Breast epithelium (tissue), 4 donors: Measurements from ENCODE around the gene UNC5CL. TPM values are rescaled to one million over a fixed set of nuclear protein-coding genes. Genes with fewer than 3 reads are reported as not detected.
"Not testable (repeated sequence)": the region's sequence is repeated elsewhere in the genome, so short reads cannot be mapped to it uniquely, and the experiment has no call there.

Experiments
- DNase-seq, 2 donors: peaks; one replicate each; pipeline ENCODE4 v3.0.0-alpha.2; 2019; ENCODE audit warnings: low spot score in 2 of 2
- H3K27ac ChIP-seq, 2 donors: fragments of 200-600 bp; sonication (generic) in 1 of 2; one replicate each; pipeline ENCODE4 v1.5.1; 2016 to 2019; ENCODE audit warnings: mild to moderate bottlenecking in 1 of 2
- H3K27me3 ChIP-seq, 2 donors: fragments of 200-600 bp; sonication (generic) in 1 of 2; one replicate each; pipeline versions ENCODE4 v1.5.1 to v1.6.0; 2017 to 2019; ENCODE audit warnings: control low read depth in 1 of 2, mild to moderate bottlenecking in 1 of 2
- H3K36me3 ChIP-seq: fragments of 200-600 bp; one replicate; pipeline ENCODE4 v1.5.1; 2019
- H3K4me1 ChIP-seq, 2 donors: fragments of 200-600 bp; sonication (generic); one replicate each; pipeline ENCODE4 v1.5.1; 2016 to 2019; ENCODE audit warnings: control low read depth in 1 of 2
- H3K4me3 ChIP-seq, 3 donors: fragments of 200-600 bp; sonication (generic); 1 replicate in 2 of 3; 2 replicates in 1 of 3; pipeline ENCODE4 v1.5.1; 2016 to 2019; ENCODE audit warnings: mild to moderate bottlenecking in 3 of 3, moderate library complexity in 2 of 3
- H3K9me3 ChIP-seq, 2 donors: fragments of 200-600 bp; sonication (generic) in 1 of 2; one replicate each; pipeline ENCODE4 v1.5.1; 2016 to 2019; ENCODE audit warnings: control low read depth in 1 of 2
- POLR2A ChIP-seq: fragments of 450-650 bp; IDR thresholded peaks from one replicate; pipeline ENCODE4 v1.6.1; 2016; ENCODE audit warnings: antibody characterized with exemption, mild to moderate bottlenecking, moderate library complexity
- POLR2AphosphoS5 ChIP-seq, 3 donors: sonication (generic); formaldehyde crosslinking; IDR thresholded peaks; one replicate each; pipeline ENCODE4 v1.6.1; 2017; ENCODE audit warnings: antibody characterized with exemption in 3 of 3
- intact Hi-C: fragments of 100-400 bp; cut with DNase I; formaldehyde crosslinking; loops from one replicate; pipeline ENCODE4 v1.15.1; 2023; ENCODE audit warnings: low total_unique reads
- total RNA-seq, 3 donors: library from RNA; depleted of rRNA; stranded (reverse); fragments of >200 nt; gene quantifications; one replicate each; pipeline ENCODE4 v1.1.0, GENCODE V29; 2016
- TF ChIP-seq, protein P1 (sequence below), 3 donors: fragments of 450-650 bp; IDR thresholded peaks; one replicate each; pipeline ENCODE4 v1.5.1; 2016 to 2017; ENCODE audit warnings: antibody characterized with exemption in 3 of 3, mild to moderate bottlenecking in 3 of 3, moderate library complexity in 3 of 3

The UNC5CL gene
- total RNA-seq, 3 donors from 2014 or later, result 1.1 to 2.0 (median 1.8) TPM

DNA sequence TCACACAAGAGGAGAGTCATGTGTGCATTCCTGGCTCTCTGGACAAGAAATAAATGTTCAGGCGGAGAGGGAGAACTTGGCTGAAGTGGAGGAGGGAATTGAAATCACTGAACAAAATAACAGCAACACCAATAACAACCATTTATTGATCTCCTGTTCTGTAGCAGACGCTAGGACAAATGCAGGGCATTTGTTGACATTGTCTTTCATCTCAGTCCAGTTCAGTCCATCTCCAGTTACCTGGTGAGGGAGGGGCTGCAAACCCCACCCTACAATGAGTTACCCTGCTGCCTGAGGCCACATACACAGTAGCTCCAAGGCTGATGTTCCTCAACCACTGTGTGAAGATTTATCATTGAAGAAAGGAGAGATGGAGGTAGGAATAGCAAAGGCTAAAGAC is 27.3 kb downstream of the UNC5CL start:
- no peak for TF ChIP-seq POLR2AphosphoS5 (IDR thresholded peaks at IDR 0.05)
- TF ChIP-seq, protein P1, sequence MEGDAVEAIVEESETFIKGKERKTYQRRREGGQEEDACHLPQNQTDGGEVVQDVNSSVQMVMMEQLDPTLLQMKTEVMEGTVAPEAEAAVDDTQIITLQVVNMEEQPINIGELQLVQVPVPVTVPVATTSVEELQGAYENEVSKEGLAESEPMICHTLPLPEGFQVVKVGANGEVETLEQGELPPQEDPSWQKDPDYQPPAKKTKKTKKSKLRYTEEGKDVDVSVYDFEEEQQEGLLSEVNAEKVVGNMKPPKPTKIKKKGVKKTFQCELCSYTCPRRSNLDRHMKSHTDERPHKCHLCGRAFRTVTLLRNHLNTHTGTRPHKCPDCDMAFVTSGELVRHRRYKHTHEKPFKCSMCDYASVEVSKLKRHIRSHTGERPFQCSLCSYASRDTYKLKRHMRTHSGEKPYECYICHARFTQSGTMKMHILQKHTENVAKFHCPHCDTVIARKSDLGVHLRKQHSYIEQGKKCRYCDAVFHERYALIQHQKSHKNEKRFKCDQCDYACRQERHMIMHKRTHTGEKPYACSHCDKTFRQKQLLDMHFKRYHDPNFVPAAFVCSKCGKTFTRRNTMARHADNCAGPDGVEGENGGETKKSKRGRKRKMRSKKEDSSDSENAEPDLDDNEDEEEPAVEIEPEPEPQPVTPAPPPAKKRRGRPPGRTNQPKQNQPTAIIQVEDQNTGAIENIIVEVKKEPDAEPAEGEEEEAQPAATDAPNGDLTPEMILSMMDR (IDR thresholded peaks at IDR 0.05), result no peak
- no peak for TF ChIP-seq POLR2A
- H3K27ac ChIP-seq, result no peak overlapping the region
- H3K4me1 ChIP-seq, result no peaks in the 10 kb centered on the region
- H3K9me3 ChIP-seq, result no peaks in the 10 kb centered on the region
- intact Hi-C loops, result no loop called here
- no peaks in the 10 kb centered on the region for H3K36me3 ChIP-seq
- H3K27me3 ChIP-seq, result no peaks in the 10 kb centered on the region
- DNase-seq, result no peak
- H3K4me3 ChIP-seq, result no peak overlapping the region

DNA sequence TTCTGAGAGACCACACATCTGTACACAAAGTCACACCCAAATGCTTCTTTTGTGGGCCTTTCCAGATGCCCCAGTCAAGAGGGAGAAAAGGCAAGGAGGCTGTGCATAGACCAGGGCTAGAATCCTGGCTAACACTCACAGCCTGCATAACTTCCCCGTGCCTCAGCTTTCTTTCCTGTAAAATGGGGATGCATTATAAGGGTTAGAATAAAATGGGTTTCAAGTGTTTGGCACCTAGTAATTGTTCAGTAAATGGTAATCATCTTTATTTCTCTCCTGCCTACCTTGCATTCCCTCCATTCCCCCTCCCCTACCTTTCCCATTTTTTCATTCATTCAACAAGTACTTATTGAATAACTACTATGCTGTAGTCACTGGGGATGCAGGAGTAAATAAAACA is 29.4 kb downstream of the UNC5CL start:
- TF ChIP-seq POLR2A, result no peak
- TF ChIP-seq, protein P1 (IDR thresholded peaks at IDR 0.05), result no peak
- TF ChIP-seq POLR2AphosphoS5 (IDR thresholded peaks at IDR 0.05), result no peak
- no peak overlapping the region for H3K27ac ChIP-seq
- intact Hi-C loops, result no loop called here
- no peak overlapping the region for H3K4me3 ChIP-seq
- H3K4me1 ChIP-seq, result no peaks in the 10 kb centered on the region
- no peaks in the 10 kb centered on the region for H3K36me3 ChIP-seq
- no peak for DNase-seq
- H3K9me3 ChIP-seq, result no peaks in the 10 kb centered on the region
- no peaks in the 10 kb centered on the region for H3K27me3 ChIP-seq

DNA sequence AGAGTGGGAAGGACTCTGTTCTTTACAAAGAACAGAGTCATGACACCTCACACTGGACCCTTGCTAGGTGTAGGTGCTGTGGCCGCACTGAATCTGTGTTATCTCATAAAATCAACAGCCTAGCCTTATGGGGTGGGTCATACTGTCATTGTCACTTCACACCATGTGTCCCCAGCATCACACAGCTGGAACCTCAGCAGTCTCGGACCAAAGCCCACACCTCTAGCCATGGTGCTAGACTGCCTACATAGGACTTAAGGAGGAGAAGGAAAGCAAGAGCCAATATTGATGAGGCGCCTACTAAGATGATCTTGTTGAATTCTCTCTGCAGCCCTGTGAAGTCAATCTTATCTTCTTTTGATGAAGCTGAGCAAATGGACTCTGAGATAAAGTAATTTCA is 31.0 kb downstream of the UNC5CL start:
- Histone ChIP-seq H3K9me3 (no peaks in the 10 kb centered on the region), H3K4me3 (no peak overlapping the region), H3K27me3 (no peaks in the 10 kb centered on the region), H3K27ac (no peak overlapping the region), H3K4me1 (no peaks in the 10 kb centered on the region), H3K36me3 (no peaks in the 10 kb centered on the region)
- intact Hi-C loops, result no loop called here
- TF ChIP-seq POLR2A (no peak), POLR2AphosphoS5 (IDR thresholded peaks at IDR 0.05) (no peak)
- TF ChIP-seq, protein P1 (IDR thresholded peaks at IDR 0.05), result no peak
- DNase-seq, result no peak

DNA sequence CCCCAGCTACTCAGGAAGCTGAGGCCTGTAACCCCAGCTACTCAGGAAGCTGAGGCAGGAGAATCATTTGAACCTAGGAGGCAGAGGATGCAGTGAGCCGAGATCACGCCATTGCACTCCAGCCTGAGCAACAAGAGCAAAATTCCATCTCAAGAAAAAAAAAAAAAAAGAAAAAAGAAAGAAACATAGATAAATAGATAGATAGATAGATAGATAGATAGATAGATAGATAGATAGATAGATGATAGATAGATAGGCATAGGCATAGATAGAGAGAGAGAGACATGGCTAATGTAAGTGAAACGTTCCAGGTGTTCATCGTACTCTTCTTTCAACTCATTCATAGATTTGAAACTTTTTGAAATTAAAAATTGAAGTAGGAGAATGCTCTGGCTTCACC is 32.0 kb downstream of the UNC5CL start:
- H3K36me3 ChIP-seq, H3K4me3 ChIP-seq, H3K9me3 ChIP-seq, H3K4me1 ChIP-seq, H3K27ac ChIP-seq, H3K27me3 ChIP-seq, intact Hi-C loops, DNase-seq: not testable (repeated sequence)

DNA sequence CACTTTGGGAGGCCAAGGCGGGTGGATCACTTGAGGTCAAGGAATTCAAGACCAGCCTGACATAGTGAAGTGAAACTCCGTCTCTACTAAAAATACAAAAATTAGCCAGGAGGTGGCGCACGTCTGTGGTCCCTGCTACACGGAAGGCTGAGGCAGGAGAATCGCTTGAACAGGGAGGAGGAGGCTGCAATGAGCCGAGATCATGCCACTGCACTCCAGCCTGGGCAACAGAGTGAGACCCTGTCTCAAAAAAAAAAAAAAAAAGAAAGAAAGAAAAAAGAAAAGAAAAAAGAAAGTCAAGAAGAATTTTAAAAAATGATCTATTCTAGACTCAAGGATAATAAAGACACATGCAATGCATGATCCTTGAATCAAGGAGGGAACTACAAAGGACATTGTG is 32.8 kb downstream of the UNC5CL start:
- H3K4me1 ChIP-seq, H3K27me3 ChIP-seq, H3K4me3 ChIP-seq, H3K27ac ChIP-seq, intact Hi-C loops, H3K9me3 ChIP-seq, H3K36me3 ChIP-seq: not testable (repeated sequence)
- TF ChIP-seq, protein P1 (IDR thresholded peaks at IDR 0.05), result peak; percentile 28 to 63 (median 53)
- DNase-seq, result peak; percentile 45 to 59

DNA sequence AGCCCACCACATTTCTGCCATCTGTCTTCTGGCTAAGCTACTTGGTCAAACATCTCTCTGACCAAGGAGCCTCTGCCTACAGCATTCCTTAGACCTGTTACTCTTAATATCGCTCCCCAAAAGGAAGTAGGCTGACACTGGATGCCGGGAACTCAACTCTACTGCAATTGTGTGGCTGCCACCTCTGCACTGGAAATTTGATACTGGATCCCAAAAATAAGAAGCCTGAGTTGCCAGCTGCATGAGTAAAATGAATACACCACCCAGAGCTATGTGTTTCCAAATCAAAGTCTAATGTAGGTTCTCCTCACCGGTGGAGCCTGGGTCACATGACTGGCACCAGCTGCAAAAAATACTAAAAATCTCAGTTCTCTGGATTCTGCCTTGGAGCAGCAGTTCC is 36.9 kb downstream of the UNC5CL start:
- H3K4me1 ChIP-seq, result no peaks in the 10 kb centered on the region
- no peaks in the 10 kb centered on the region for H3K9me3 ChIP-seq
- no peaks in the 10 kb centered on the region for H3K27me3 ChIP-seq
- no peak overlapping the region for H3K4me3 ChIP-seq
- intact Hi-C loops, result no loop called here
- DNase-seq, result no peak
- H3K36me3 ChIP-seq, result no peaks in the 10 kb centered on the region
- H3K27ac ChIP-seq, result no peak overlapping the region
- TF ChIP-seq POLR2AphosphoS5 (IDR thresholded peaks at IDR 0.05) (no peak), POLR2A (no peak)
- TF ChIP-seq, protein P1 (IDR thresholded peaks at IDR 0.05), result no peak
